Testis (tissue), 2 donors: ENCODE data around the gene LRP2.

Experiments used
- CTCF ChIP-seq, 3 experiments: fragments of 450-650 bp in 2 of 3; fragments of 200-600 bp in 1 of 3; sonication (generic) in 1 of 3; IDR thresholded peaks; one replicate each; pipeline ENCODE4 v1.5.1; 2016 to 2019; ENCODE audit warnings: antibody characterized with exemption in 3 of 3, mild to moderate bottlenecking in 2 of 3, moderate library complexity in 1 of 3
- POLR2A ChIP-seq: fragments of 450-650 bp; IDR thresholded peaks from one replicate; pipeline ENCODE4 v1.6.1; 2017; ENCODE audit warnings: antibody characterized with exemption, mild to moderate bottlenecking, moderate library complexity

- no peak for TF ChIP-seq CTCF (IDR thresholded peaks at IDR 0.05)
- TF ChIP-seq POLR2A, result no peak
Observed at GRCh38 chr2:169260246-169260645, 102.1 kb downstream of the LRP2 start.
